Measurements from ENCODE around the gene ARF1.

DNA sequence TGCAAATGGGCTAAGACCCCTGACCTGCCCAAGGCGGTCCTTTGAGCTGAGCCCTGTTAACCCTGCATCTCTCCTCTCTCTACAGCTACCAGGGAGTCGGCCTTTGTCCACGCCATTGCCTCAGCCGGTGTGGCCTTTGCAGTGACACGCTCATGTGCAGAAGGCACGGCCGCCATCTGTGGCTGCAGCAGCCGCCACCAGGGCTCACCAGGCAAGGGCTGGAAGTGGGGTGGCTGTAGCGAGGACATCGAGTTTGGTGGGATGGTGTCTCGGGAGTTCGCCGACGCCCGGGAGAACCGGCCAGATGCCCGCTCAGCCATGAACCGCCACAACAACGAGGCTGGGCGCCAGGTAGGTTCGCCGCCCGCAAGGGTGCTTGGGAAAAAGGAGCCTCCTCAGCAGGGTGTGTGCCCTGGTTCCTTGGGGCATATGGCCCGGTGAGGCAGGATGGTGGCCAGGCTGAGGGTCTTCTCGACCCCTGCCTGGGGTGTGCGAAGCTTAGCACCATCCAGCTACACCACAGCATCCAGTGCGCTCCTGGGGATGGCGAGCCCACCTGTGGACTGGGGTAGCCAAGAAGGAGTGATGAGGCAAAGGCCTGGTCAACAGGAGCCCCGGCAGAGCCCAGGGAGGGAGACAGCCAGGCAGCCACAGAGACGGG, 31.8 kb upstream of the ARF1 start:
- no peak for TF ChIP-seq EZH2 (IDR thresholded peaks at IDR 0.05; ENCODE audit: borderline replicate concordance, low read length)
- TF ChIP-seq, protein P1, sequence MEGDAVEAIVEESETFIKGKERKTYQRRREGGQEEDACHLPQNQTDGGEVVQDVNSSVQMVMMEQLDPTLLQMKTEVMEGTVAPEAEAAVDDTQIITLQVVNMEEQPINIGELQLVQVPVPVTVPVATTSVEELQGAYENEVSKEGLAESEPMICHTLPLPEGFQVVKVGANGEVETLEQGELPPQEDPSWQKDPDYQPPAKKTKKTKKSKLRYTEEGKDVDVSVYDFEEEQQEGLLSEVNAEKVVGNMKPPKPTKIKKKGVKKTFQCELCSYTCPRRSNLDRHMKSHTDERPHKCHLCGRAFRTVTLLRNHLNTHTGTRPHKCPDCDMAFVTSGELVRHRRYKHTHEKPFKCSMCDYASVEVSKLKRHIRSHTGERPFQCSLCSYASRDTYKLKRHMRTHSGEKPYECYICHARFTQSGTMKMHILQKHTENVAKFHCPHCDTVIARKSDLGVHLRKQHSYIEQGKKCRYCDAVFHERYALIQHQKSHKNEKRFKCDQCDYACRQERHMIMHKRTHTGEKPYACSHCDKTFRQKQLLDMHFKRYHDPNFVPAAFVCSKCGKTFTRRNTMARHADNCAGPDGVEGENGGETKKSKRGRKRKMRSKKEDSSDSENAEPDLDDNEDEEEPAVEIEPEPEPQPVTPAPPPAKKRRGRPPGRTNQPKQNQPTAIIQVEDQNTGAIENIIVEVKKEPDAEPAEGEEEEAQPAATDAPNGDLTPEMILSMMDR (conservative IDR thresholded peaks at IDR 0.05 in 1 of 2, IDR thresholded peaks at IDR 0.05 in 1 of 2; ENCODE audit: extremely low read depth in 1 of 2, insufficient read depth in 1 of 2, low read depth in 1 of 2, low read length in 2 of 2): no peak
